Testis (tissue), 3 donors: ENCODE results near the gene ZRSR2. TPM values are rescaled to one million over a fixed set of nuclear protein-coding genes. Genes with fewer than 3 reads are reported as not detected.

Experiments used
- DNase-seq: peaks from one replicate; pipeline ENCODE4 v3.0.0-alpha.2; 2019
- H3K27ac ChIP-seq, 2 donors: fragments of 200-600 bp; sonication (generic); one replicate each; pipeline ENCODE4 v1.5.1; 2019
- H3K27me3 ChIP-seq: fragments of 200-600 bp; sonication (generic); one replicate; pipeline ENCODE4 v1.5.1; 2019
- H3K36me3 ChIP-seq: fragments of 200-600 bp; sonication (generic); one replicate; pipeline ENCODE4 v1.5.1; 2017; ENCODE audit warnings: low read depth; ENCODE audit errors: missing control alignments
- H3K4me1 ChIP-seq: fragments of 200-600 bp; sonication (generic); one replicate; pipeline ENCODE4 v1.5.1; 2019
- H3K4me3 ChIP-seq, 2 donors: fragments of 200-600 bp; sonication (generic); one replicate each; pipeline ENCODE4 v1.5.1; 2017 to 2019
- H3K9me3 ChIP-seq: fragments of 200-600 bp; sonication (generic); one replicate; pipeline ENCODE4 v1.5.1; 2017
- CTCF ChIP-seq, 3 experiments: fragments of 450-650 bp in 2 of 3; fragments of 200-600 bp in 1 of 3; sonication (generic) in 1 of 3; IDR thresholded peaks; one replicate each; pipeline ENCODE4 v1.5.1; 2016 to 2019; ENCODE audit warnings: antibody characterized with exemption in 3 of 3, mild to moderate bottlenecking in 2 of 3, moderate library complexity in 1 of 3
- POLR2A ChIP-seq: fragments of 450-650 bp; IDR thresholded peaks from one replicate; pipeline ENCODE4 v1.6.1; 2017; ENCODE audit warnings: antibody characterized with exemption, mild to moderate bottlenecking, moderate library complexity
- WGBS, 2 donors: methylation state at CpG; one replicate each; pipeline ENCODE4 v1.1.5; 2018; 5-methylcytosine and 5-hydroxymethylcytosine counted together
- intact Hi-C: fragments of 100-400 bp; cut with DNase I; formaldehyde crosslinking; loops from one replicate; pipeline ENCODE4 v1.15.1; 2023; ENCODE audit warnings: low total_unique reads
- polyA plus RNA-seq: library from polyadenylated mRNA; stranded (reverse); fragments of 350-450 nt; fragmentation: Illumina TruSeq; extraction: RNeasy Lipid Tissue Mini Kit (QIAGEN cat#74804); gene quantifications from one replicate; pipeline ENCODE4 v1.2.3, GENCODE V29; 2014; ENCODE audit warnings: low read depth, low replicate concordance; ENCODE audit not compliant: insufficient read depth
- total RNA-seq, 2 donors: library from RNA; depleted of rRNA; stranded (reverse); fragments of >200 nt; gene quantifications; one replicate each; pipeline ENCODE4 v1.2.3, GENCODE V29; 2016

Gene ZRSR2
- total and polyA plus RNA-seq, 3 donors from 2014 or later: 6.1 to 6.6 (median 6.3) TPM

- Histone ChIP-seq H3K4me1 (no peaks in the 10 kb centered on the region), H3K4me3 (no peak overlapping the region), H3K27ac (no peak overlapping the region), H3K9me3 (no peaks in the 10 kb centered on the region), H3K27me3 (no peaks in the 10 kb centered on the region), H3K36me3 (no peaks in the 10 kb centered on the region)
- intact Hi-C loops: no loop called here
- no peak for DNase-seq
- 81 to 90% methylated on average over 13 of the region's 13 CpGs for WGBS, 2 donors
- TF ChIP-seq POLR2A: no peak
- no peak for TF ChIP-seq CTCF (IDR thresholded peaks at IDR 0.05)
Measured at GRCh38 chrX:15781961-15782699, 8.2 kb upstream of the ZRSR2 start.

DNA sequence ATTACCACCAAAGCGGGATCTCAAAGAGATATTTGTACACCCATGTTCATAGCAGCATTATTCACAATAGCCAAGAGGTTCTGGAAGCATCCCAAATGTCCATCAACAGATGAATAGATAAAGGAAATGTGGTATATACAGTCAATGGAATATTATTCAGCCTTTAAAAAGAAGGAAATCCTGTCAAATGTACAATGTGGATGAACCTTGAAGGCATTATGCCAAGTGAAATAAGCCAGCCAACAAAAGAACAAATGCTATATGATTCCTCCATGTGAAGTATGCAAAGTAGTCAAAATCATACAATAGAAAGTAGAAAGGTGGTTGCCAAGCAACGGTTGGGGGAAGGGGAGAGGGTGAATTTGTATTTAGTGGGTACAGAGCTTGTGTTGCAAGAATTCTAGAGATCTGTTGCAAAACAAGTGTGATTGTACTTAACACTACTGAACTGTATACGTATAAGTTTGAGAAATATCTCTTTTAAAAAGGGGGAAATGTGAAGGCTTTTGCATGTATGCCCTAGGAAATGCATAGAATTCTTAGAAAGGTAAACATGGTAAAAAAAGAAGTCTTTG, 5.0 kb upstream of the ZRSR2 start:
- H3K4me1 ChIP-seq: no peaks in the 10 kb centered on the region
- no peak overlapping the region for H3K4me3 ChIP-seq
- H3K27me3 ChIP-seq: no peaks in the 10 kb centered on the region
- 72 to 96% methylated on average over 2 to 3 of the region's 3 CpGs for WGBS, 2 donors
- no peak for DNase-seq
- no peak overlapping the region for H3K27ac ChIP-seq
- H3K36me3 ChIP-seq: no peaks in the 10 kb centered on the region
- no peak for TF ChIP-seq POLR2A
- TF ChIP-seq CTCF (IDR thresholded peaks at IDR 0.05): no peak
- H3K9me3 ChIP-seq: no peaks in the 10 kb centered on the region
- intact Hi-C loops: no loop called here

GRCh38 chrX:15786915-15787314, 3.4 kb upstream of the ZRSR2 start:
- intact Hi-C loops: no loop called here
- H3K36me3 ChIP-seq: no peaks in the 10 kb centered on the region
- H3K4me1 ChIP-seq: no peaks in the 10 kb centered on the region
- no peaks in the 10 kb centered on the region for H3K9me3 ChIP-seq
- H3K4me3 ChIP-seq: no peak overlapping the region
- no peak for DNase-seq
- H3K27me3 ChIP-seq: no peaks in the 10 kb centered on the region
- no peak overlapping the region for H3K27ac ChIP-seq
- TF ChIP-seq CTCF (IDR thresholded peaks at IDR 0.05) (no peak), POLR2A (no peak)
- WGBS, 2 donors: 67 to 81% methylated on average over 1 to 3 of the region's 3 CpGs

DNA sequence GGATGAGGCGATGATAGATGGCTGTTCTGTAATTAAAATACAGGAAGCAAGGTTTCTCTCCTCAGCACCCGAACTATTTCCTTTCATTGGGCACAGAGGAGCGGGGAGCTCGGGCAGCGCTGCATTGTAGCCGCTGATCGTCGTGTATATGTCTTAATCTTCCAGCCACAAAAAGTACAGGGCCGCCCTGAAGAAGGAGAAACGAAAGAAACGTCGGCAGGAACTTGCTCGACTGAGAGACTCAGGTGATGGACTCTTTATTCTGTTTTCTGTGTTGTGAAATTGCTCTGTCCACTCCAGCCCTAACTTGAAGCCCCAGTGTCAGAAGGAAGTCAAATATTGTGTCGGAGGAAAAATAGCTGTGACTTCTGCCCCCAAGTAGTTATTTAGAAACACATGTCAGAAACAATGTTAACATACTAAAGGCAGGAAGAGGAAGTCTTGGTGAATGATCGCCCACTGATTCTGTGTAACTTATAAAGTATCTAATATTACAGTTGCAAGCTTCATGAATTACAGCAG, 546 bp downstream of the ZRSR2 start:
- Histone ChIP-seq H3K4me3 (peak overlapping the region; percentile 64 to 76), H3K36me3 (no peaks in the 10 kb centered on the region), H3K4me1 (no peaks in the 10 kb centered on the region), H3K9me3 (no peaks in the 10 kb centered on the region), H3K27ac (peak overlapping the region; percentile 25 to 79), H3K27me3 (no peaks in the 10 kb centered on the region)
- DNase-seq: no peak
- WGBS, 2 donors: 0% methylated on average over 8 to 15 of the region's 15 CpGs
- intact Hi-C loops: no loop called here
- TF ChIP-seq POLR2A: no peak
- TF ChIP-seq CTCF (IDR thresholded peaks at IDR 0.05): no peak
